Adipose tissue (tissue), 3 donors: ENCODE data around the gene MORF4L1. TPM values are rescaled to one million over a fixed set of nuclear protein-coding genes. Genes with fewer than 3 reads are reported as not detected.
A peak's percentile ranks its signal among the peaks of the same experiment; 100 is the strongest.
"Not testable (repeated sequence)": the region's sequence is repeated elsewhere in the genome, so short reads cannot be mapped to it uniquely, and the experiment has no call there.

ENCODE experiments used
- H3K27ac ChIP-seq: one replicate; pipeline ENCODE4 v1.5.1; 2013; ENCODE audit warnings: low read depth, low read length
- WGBS, 3 donors: extraction: QIAGEN DNeasy Blood & Tissue Kit; methylation state at CpG; one replicate each; pipeline ENCODE4 v1.1.7; 2013; 5-methylcytosine and 5-hydroxymethylcytosine counted together
- polyA plus RNA-seq, 3 donors: library from polyadenylated mRNA; stranded (reverse); fragments of 200-250 nt; gene quantifications; one replicate each; pipeline ENCODE4 v1.2.3, GENCODE V29; 2013
- donor health status: healthy with polysubstance abuse.
- donor health status: Bipolar disorder and iron deficiency.
- donor health status: healthy.

Gene MORF4L1
- 100 to 1,000 TPM; 111 to 418 (median 276) TPM for polyA plus RNA-seq

- 6 to 7% (median 6%) methylated on average over 41 to 51 of the region's 52 CpGs for WGBS, 3 donors
- H3K27ac ChIP-seq, result peak within 1 kb of the TSS; percentile 67
Observed at GRCh38 chr15:78872155-78872971, at the start of gene MORF4L1. Gene MORF4L1, plus strand, starts transcription at chr15:78872890. Its CDS starts 128 bp downstream, at chr15:78873018.

DNA sequence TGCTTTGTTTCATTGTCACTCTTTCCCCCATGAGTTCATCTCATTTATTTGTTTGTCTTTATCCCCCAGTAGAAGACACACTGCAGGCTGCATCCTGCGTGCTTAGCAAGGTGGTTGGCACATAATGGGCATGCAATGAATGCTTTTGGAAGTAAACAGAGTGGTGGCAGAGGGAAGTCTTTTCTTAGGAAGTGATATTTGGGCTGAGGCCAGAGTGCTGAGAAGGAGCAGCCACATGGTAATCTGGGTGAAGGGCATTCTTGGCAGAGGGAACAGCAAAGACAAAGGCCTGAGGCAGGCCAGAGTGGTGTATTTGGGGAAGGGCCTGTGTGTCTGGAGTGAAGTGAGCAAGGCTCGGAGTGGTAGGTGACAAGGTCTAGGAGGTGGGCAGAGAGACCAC, 43.8 kb upstream of the MORF4L1 start:
- H3K27ac ChIP-seq, result no peak overlapping the region
- WGBS, 3 donors, result 76 to 85% (median 84%) methylated on average over 2 of the region's 2 CpGs

DNA sequence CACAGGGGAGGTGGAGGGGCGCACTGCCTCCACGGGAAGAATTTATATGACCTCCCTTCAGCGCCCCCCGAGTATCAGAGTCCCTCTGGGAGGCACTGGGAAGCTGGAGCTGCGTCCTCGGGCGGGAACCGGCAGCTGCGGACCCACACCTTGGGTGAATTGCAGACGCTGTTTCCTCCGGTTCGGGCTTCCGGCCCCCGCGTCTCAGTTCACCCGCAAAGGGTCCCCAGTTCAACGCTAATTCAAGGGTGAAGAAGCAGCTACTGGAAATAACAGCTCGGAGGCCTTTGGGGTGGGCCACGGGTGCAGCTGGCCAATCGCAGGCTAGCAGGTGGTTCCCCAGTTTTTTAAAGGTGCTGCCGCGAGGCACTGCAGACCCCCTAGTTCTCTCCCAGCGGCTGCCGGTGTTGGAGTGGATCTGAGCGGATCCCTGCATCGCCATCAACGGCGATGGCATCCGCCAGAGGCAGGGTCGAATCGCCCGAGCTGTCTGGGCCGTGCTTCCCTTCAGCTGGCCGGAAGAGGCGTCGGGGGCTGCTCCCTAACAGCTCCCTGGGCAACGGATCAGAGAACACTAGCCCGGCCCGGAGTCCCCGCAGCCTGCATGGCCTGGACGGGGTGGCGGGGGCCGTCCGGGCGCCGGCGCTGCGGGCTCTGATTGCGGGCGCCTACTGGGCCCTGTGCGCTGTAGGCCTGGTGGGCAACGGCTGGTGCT, 42.0 kb upstream of the MORF4L1 start:
- H3K27ac ChIP-seq, result no peak overlapping the region
- 28 to 31% (median 29%) methylated on average over 46 to 52 of the region's 52 CpGs for WGBS, 3 donors

- 77 to 88% (median 85%) methylated on average over 69 to 73 of the region's 73 CpGs for WGBS, 3 donors
Observed at GRCh38 chr15:78831229-78832207, 41.2 kb upstream of the MORF4L1 start.

DNA sequence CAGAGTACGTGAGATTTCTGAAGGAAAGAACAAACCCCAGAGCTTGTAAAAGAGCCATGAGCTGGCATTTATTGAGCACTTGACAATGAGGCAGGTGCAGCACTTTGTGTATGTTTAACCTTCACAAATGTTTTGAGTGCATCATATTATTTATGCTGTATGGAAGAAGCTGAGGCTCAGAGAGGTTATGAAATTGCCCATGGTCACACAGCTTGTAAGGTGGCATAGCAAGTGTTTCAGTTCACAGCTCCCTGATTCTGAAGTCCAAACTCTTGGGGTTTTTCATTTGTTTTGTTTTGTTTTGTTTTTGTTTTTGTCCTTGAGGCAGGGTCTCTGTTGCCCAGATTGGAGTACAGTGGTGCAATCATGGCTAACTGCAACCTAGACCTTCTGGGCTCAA, 36.4 kb upstream of the MORF4L1 start:
- H3K27ac ChIP-seq, result no peak overlapping the region
- WGBS, 3 donors, result 90 to 100% (median 91%) methylated on average over 1 of the region's 1 CpG

More at GRCh38 chr15:78831229-78832207, 41.2 kb upstream of the MORF4L1 start:
- no peak overlapping the region for H3K27ac ChIP-seq

DNA sequence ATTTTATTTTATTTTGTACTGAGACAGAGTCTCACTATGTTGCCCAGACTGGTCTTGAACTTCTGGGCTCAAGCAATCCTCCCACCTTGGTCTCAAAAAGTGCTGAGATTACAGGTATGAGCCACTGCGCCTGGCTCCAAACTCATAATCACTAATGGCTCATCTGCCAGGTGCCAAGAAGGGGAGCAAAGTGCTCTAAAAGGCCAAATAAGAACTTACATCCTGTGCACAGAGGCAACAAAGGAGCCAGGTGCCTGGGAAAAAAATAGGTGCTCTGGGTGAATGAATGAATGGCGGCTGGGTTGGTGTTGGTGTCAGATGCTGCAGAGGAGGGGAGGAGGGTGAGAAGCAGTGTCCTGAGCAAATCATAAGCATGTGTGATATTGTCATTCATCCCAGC, 35.6 kb upstream of the MORF4L1 start:
- WGBS, 3 donors, result 37 to 71% (median 50%) methylated on average over 2 of the region's 2 CpGs
- no peak overlapping the region for H3K27ac ChIP-seq

GRCh38 chr15:78837543-78837942, 35.1 kb upstream of the MORF4L1 start:
- 88 to 95% (median 94%) methylated on average over 8 of the region's 8 CpGs for WGBS, 3 donors
- H3K27ac ChIP-seq, result no peak overlapping the region

DNA sequence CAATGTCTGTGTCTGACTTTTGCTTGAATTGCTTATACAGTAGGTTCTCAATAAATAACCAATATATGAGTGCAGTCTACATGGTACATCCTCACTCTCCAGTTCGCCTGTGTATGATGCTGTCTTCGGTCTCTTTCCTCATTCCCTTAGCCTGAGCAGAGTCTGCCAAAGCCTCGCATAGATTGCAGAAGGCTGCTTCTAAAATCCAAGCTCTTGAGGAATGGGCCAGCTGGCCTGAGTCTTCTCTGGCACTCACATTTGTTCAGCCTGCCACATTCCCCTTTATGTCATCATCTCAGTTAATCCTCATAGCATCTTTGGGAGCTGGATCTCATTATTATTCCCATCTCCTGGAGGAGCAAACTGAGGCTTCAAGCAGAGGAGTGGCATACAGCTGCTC, 34.2 kb upstream of the MORF4L1 start:
- no peak overlapping the region for H3K27ac ChIP-seq

GRCh38 chr15:78839151-78839550, 33.5 kb upstream of the MORF4L1 start:
- not testable (repeated sequence) for H3K27ac ChIP-seq
- 91 to 94% (median 93%) methylated on average over 6 of the region's 6 CpGs for WGBS, 3 donors

More for the DNA sequence above, 34.2 kb upstream of the MORF4L1 start:
- 62 to 78% (median 71%) methylated on average over 3 of the region's 3 CpGs for WGBS, 3 donors

- WGBS, 3 donors, result 71 to 84% (median 81%) methylated on average over 7 of the region's 7 CpGs
- no peak overlapping the region for H3K27ac ChIP-seq
Observed at GRCh38 chr15:78840661-78841375, 31.9 kb upstream of the MORF4L1 start.

DNA sequence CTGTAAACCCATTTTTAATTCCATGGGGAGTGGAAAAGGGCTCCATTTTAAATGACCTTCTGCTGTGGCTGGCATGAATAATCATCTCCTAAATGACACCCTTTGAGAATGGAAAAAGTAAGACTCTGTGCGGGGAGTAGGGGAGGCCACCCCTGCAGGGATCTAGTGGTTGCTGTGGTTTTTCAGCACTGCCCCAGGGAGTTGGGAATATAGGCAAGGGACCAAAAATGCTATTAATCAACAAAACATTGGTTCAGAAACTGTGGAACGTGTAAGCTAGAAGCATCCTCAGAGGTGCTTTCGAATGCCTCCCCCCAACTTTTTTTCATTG, 31.3 kb upstream of the MORF4L1 start:
- 47 to 85% (median 60%) methylated on average over 3 of the region's 3 CpGs for WGBS, 3 donors
- H3K27ac ChIP-seq, result no peak overlapping the region

DNA sequence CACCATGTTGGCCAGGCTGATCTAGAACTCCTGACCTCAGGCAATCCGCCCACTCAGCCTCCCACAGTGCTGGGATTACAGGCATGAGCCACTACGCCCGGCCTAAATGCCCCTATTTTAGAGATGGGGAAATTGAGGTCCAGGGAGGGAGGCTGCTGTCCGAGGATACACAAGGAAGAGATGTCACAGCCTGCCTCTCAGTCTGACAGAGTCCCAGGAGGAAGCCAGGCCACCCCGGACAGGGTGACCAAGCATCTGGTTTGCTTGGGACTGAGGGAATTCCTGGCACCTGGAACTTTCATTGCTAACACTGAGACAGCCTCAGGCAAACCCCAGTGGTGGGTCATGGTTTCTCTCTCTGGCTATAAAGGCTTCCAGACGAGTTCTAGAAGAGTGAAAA, 30.8 kb upstream of the MORF4L1 start:
- no peak overlapping the region for H3K27ac ChIP-seq
- WGBS, 3 donors, result 83 to 88% (median 83%) methylated on average over 6 of the region's 6 CpGs

GRCh38 chr15:78842519-78842918, 30.2 kb upstream of the MORF4L1 start:
- 82 to 90% (median 90%) methylated on average over 3 of the region's 3 CpGs for WGBS, 3 donors
- no peak overlapping the region for H3K27ac ChIP-seq

DNA sequence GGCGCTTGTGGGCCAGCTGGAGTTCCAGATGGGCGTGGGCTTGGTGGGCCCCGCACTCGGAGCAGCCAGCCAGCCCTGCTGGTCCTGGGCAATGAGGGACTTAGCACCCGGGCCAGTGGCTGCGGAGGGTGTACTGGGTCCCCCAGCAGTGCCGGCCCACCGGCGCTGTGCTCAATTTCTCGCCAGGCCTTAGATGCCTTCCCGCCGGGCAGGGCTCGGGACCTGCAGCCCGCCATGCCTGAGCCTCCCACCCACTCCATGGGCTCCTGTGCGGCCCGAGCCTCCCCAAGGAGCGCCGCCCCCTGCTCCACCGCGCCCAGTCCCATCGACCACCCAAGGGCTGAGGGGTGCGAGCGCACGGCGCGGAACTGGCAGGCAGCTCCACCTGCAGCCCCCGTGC, 25.8 kb upstream of the MORF4L1 start:
- WGBS, 3 donors, result 95 to 98% (median 97%) methylated on average over 20 to 27 of the region's 27 CpGs
- not testable (repeated sequence) for H3K27ac ChIP-seq

GRCh38 chr15:78847387-78847906, 25.2 kb upstream of the MORF4L1 start:
- not testable (repeated sequence) for H3K27ac ChIP-seq
- WGBS, 3 donors, result 72 to 82% (median 80%) methylated on average over 14 to 15 of the region's 15 CpGs

- no peak overlapping the region for H3K27ac ChIP-seq
- 88 to 95% (median 93%) methylated on average over 2 of the region's 2 CpGs for WGBS, 3 donors
Observed at GRCh38 chr15:78850352-78850751, 22.3 kb upstream of the MORF4L1 start.

- 35 to 69% (median 60%) methylated on average over 6 of the region's 6 CpGs for WGBS, 3 donors
- H3K27ac ChIP-seq, result no peak overlapping the region
Observed at GRCh38 chr15:78850941-78851755, 21.5 kb upstream of the MORF4L1 start.
